ENCODE data around the gene CCDC201.

- TF ChIP-seq, protein P1, sequence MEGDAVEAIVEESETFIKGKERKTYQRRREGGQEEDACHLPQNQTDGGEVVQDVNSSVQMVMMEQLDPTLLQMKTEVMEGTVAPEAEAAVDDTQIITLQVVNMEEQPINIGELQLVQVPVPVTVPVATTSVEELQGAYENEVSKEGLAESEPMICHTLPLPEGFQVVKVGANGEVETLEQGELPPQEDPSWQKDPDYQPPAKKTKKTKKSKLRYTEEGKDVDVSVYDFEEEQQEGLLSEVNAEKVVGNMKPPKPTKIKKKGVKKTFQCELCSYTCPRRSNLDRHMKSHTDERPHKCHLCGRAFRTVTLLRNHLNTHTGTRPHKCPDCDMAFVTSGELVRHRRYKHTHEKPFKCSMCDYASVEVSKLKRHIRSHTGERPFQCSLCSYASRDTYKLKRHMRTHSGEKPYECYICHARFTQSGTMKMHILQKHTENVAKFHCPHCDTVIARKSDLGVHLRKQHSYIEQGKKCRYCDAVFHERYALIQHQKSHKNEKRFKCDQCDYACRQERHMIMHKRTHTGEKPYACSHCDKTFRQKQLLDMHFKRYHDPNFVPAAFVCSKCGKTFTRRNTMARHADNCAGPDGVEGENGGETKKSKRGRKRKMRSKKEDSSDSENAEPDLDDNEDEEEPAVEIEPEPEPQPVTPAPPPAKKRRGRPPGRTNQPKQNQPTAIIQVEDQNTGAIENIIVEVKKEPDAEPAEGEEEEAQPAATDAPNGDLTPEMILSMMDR (IDR thresholded peaks at IDR 0.05) = no peak
- no peak for TF ChIP-seq POLR2AphosphoS5 (IDR thresholded peaks at IDR 0.05; ENCODE audit: low read depth, low read length)
- no peak for TF ChIP-seq TCF7L2 (IDR thresholded peaks at IDR 0.05; ENCODE audit: low read depth, low read length)
- TF ChIP-seq REST (IDR thresholded peaks at IDR 0.05; ENCODE audit: insufficient read depth in 1 of 2, low read depth in 2 of 2, low read length in 1 of 2) = no peak
- no peak for TF ChIP-seq SIN3A (IDR thresholded peaks at IDR 0.05; ENCODE audit: borderline replicate concordance, insufficient read depth, low read depth, low read length)
These were observed 3.5 kb downstream of the CCDC201 start for GRCh38 chr7:45869426-45869825.

Data from Panc1 (cell line).